PC-3 (cell line): ENCODE measurements around the gene SEC31A.

Experiments
- CTCF ChIP-seq: fragments of 300-600 bp; sonication (generic); conservative IDR thresholded peaks from 2 replicates; pipeline ENCODE4 v1.5.1; 2017; ENCODE audit warnings: antibody characterized with exemption, low read depth, mild to moderate bottlenecking, low read length
- EZH2 ChIP-seq: fragments of 300-600 bp; sonication (generic); IDR thresholded peaks from one replicate; pipeline ENCODE4 v1.6.1; 2017; ENCODE audit warnings: antibody characterized with exemption, mild to moderate bottlenecking, low read length; ENCODE audit not compliant: unreplicated experiment
- EZH2phosphoT487 ChIP-seq: fragments of 300-600 bp; sonication (generic); IDR thresholded peaks from 2 replicates; pipeline ENCODE4 v1.6.1; 2018; ENCODE audit warnings: mild to moderate bottlenecking, antibody characterized with exemption, low read length, borderline replicate concordance

GRCh38 chr4:82774711-82775171, 116.2 kb downstream of the SEC31A start:
- TF ChIP-seq CTCF (no peak), EZH2 (no peak), EZH2phosphoT487 (no peak)
